HG02840 (cell line): ENCODE measurements around the gene PTPRM.

ENCODE experiments used
- ATAC-seq: cut with Tn5 transposase; IDR thresholded peaks from one replicate; pipeline ENCODE4 v1.9.1; 2021; ENCODE audit warnings: mild to moderate bottlenecking, moderate library complexity, moderate number of reproducible peaks; ENCODE audit not compliant: unreplicated experiment, low FRiP score

PTPRM gene

GRCh38 chr18:8124232-8125146 is 557.4 kb downstream of the PTPRM start:
- ATAC-seq: no peak

DNA sequence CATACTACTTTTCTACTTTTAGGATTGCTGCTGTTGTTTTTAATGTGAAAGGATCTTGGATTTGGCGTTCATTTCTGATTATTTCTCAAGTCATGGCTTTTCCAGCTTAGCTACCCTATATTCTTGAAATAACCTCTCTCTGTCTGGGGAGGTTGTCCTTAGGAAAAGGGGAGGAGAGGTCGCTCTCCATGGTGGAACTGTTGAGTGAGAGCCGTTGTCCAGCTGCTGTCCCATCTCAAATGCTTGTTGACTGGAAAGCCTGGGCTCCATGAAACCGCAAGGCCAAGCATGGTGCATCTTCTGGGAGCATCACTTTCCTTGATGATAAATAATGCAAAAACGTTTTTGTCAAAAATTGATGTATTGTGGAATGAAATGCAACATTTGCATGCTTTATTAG is 563.0 kb downstream of the PTPRM start:
- ATAC-seq: no peak

GRCh38 chr18:8133032-8133431 is 565.9 kb downstream of the PTPRM start:
- no peak for ATAC-seq

DNA sequence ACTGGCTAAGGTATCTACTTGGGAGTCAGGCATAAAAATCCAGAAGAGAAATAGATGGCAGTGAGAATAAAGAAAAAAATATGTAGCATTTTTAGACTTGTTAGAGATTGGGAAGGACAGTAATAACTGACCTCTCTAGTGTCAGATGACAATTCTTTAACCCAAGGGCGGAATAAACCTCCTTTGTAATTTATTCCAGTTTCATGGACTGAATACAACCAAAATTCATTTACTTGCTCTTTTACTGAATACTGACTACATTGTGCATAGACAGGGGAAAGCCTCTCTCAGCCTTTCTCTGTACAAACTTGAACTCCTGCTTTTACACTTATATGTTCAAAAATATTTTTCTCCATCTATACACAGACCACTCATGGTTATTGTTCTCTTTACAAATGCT is 566.8 kb downstream of the PTPRM start:
- no peak for ATAC-seq

DNA sequence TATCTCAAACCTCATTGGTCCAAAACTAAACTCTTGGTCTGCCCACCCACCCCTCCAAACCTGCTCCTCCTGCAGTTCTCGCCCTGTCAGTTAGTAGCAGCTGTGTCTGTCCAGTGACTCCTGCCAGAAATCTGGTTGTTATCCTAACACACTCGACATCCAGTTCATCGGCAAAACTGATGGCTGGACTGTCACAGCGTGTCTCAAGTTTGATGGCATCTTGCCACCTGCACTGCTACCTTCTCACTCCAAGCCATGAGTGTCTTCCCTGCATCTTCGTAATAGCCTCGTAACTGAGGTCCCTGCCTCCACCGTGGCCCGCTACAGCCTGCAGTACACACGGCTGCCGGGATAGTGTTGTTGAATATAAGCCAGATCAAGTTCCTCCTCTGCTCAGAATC is 572.0 kb downstream of the PTPRM start:
- no peak for ATAC-seq

GRCh38 chr18:8139891-8140406 is 572.8 kb downstream of the PTPRM start:
- ATAC-seq: no peak

- no peak for ATAC-seq
Measured at GRCh38 chr18:8140841-8141501, 573.9 kb downstream of the PTPRM start.

GRCh38 chr18:8142131-8142711 is 575.1 kb downstream of the PTPRM start:
- no peak for ATAC-seq

DNA sequence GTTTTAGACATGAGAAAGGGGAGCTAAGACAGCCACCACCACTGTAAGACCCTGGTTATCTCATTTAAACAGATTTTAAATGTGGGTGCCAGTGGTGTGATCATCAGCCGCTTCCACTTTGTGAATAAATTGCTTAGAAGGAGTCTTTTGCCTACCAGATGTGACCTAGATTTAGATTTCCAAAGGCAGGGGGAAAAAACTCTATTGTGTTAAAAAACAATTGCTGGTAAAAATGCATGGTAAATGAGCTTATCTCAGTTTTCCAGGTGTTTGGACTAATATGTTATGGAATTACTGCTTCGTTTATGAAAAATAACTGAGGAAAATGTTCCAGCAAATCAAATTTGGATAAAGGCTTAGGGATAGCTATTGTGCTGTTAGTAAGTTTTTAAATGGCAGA is 575.8 kb downstream of the PTPRM start:
- no peak for ATAC-seq

DNA sequence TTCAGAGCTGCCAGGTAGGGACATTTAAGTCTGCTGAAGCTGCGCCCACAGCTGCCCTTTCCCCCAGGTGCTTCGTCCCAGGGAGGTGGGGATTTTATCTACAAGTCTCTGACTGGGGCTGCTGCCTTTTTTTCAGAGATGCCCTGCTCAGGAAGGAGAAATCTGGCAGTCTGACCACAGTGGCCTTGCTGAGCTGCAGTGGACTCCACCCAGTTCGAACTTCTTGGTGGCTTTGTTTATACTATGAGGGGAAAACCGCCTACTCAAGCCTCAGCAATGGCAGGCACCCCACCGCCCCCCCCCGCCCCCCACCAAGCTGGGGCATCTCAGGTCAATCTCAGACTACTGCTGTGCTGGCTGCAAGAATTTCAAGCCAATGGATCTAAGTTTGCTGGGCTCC is 584.1 kb downstream of the PTPRM start:
- ATAC-seq: no peak

GRCh38 chr18:8153887-8154583 is 586.9 kb downstream of the PTPRM start:
- ATAC-seq: no peak

DNA sequence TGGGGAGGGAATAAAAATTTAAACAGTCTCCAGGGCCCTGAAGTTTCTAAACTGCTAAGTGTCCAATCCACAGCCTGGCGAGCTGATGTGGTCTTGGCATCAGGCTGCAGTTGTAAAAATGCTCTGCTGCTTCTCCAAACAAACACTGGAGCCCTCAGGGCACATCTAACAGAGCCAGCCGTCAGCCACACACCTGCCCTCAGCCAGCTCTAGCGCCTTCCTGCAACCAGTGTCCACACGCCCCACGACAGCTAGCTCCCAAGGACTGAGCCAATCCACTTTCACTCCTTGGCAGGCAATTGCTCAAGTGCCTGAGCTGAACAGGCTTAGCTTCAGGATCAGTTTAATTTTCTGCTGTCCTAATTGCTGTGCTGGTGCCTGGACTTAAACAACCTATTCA is 595.7 kb downstream of the PTPRM start:
- no peak for ATAC-seq

GRCh38 chr18:8163286-8163959 is 596.3 kb downstream of the PTPRM start:
- no peak for ATAC-seq

DNA sequence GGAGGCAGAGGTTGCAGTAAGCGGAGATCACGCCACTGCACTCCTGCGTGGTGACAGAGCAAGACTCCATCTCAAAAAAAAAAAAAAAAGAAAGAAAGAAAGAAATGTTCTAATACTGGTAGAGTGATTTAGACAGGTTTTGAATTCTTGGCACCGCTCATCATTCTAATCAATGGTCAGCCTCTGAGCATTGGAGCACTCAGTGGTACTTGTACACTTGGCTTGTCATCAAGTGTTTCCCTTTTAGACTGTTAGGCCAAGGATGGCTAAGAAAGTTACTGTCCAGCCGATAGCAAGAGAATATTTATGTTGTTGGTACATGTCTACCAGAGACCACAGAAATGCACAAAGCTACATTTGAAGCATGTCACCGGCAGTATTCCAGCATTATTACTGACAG is 598.0 kb downstream of the PTPRM start:
- ATAC-seq: no peak

- no peak for ATAC-seq
Measured at GRCh38 chr18:8167026-8167425, 599.9 kb downstream of the PTPRM start.

DNA sequence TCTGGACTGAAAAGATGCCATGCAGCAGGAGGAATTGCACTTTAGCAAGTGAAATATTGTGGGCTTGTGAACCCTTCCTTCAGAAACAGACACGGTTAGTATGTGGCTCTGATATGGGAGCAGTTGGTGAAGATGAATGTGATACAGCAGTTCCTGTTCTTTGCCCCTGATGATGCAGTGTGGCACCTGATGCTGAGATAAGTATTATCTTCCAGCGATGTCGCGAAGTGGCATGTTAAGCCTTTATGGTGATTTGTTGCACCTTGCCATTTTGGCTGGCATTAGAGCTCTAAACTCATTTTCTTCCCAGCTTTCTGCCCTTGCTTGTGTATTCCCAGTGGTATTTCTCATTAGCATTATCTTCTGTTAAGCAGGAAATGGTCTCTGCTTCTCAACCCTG is 600.6 kb downstream of the PTPRM start:
- ATAC-seq: no peak

DNA sequence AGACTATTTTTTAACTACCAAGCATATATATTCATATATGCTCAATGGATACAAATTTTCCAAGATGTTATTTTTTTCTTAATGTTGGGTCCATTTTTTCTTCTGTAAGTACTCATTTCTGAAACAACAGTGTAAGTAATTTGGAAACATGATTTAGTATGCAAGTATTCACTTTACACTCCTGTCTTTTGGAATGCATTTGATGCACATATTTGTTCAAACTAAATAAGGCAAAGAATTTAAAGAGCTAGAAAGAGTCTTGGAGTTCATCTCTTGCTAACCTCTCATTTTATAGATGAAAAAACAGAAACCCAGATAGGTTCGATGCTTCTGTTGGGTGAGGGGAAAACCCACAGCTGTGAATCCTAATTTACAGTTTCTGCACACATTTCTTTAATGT is 602.6 kb downstream of the PTPRM start:
- ATAC-seq: no peak

DNA sequence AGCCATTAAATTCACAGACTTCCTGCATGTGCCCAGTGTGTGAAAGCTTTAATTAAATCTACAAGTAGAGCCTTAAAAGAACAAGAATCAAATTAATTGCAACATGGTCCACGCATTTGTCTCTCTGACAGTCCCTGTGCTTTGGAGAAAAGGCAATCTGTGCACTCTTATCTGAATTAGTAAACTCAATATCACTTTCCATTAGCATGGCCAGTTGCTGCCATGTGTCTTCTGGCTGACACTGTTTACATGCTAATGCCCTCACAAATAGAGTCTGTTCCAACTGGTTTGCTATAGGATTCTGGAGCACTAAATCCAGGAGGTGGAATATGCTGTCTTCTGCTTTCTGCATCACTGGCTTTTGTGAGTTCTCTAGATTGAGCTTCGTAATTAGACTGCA is 607.7 kb downstream of the PTPRM start:
- no peak for ATAC-seq

- no peak for ATAC-seq
Measured at GRCh38 chr18:8175501-8176061, 608.5 kb downstream of the PTPRM start.

DNA sequence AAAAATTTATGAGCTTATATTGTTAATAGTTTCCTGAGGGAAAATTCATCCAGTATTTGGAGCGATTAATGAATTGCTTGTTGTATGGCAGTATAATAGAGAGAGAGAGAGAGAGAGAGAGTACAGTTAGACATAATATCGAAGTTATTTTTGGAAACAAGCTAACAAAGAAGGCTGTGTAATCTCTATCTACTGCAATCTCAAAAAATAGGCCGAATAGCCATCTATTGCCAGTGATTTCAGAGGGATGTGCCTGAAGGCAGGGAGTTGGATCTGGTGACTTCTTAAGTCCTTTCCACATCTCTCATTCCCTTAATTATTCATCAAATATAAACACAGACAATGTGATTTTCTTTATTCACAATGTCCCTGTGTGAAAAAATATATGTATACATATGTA is 609.0 kb downstream of the PTPRM start:
- ATAC-seq: no peak
